Activated CD8-positive, alpha-beta memory T cell treated with anti-CD3 and anti-CD28 coated beads, Interleukin-2, amount 50 U/mL, for 24 hours (primary cell): ENCODE measurements around the gene NOTUM.
"Not testable (repeated sequence)": the region's sequence is repeated elsewhere in the genome, so short reads cannot be mapped to it uniquely, and the experiment has no call there.

ENCODE experiments used
- DNase-seq: peaks from one replicate; pipeline ENCODE4 v3.0.0-alpha.2; 2020; ENCODE audit errors: extremely low read depth

Gene NOTUM

DNA sequence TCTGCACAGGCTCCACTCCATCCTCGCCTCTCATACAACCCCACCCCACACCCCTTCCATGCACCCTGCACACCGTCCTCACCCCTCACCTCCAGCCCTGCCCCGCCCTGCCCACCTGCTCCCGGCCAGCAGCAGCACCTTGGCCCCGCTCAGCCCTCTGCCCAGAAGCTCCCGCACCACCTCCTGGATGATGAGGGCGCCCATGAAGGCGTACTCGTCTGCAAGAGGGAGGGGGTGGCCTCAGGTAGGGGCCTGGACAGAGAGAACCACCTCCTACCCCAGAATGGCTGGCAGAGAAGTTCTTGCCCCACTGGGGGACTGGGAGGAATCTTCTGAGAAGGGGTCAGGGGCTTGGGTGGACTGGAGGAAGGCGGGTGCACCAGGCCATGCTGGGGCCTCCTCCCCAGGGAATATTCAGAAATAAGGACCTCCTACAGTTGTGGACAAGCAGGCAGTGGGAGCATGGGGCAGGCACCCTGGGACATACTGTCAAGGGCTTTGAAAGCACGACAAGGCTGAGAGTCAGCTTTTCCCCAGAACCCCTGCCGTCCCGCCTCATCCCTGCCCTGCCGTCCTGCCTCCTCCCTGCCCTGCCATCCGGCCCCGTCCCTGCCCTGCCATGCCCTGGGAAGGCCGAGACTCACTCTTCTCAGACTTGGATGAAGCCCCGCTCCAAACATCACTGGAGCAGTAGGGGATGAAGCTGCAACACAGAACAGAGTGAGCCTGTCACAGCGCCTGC lies 3.1 kb downstream of the NOTUM start:
- no peak for DNase-seq

DNA sequence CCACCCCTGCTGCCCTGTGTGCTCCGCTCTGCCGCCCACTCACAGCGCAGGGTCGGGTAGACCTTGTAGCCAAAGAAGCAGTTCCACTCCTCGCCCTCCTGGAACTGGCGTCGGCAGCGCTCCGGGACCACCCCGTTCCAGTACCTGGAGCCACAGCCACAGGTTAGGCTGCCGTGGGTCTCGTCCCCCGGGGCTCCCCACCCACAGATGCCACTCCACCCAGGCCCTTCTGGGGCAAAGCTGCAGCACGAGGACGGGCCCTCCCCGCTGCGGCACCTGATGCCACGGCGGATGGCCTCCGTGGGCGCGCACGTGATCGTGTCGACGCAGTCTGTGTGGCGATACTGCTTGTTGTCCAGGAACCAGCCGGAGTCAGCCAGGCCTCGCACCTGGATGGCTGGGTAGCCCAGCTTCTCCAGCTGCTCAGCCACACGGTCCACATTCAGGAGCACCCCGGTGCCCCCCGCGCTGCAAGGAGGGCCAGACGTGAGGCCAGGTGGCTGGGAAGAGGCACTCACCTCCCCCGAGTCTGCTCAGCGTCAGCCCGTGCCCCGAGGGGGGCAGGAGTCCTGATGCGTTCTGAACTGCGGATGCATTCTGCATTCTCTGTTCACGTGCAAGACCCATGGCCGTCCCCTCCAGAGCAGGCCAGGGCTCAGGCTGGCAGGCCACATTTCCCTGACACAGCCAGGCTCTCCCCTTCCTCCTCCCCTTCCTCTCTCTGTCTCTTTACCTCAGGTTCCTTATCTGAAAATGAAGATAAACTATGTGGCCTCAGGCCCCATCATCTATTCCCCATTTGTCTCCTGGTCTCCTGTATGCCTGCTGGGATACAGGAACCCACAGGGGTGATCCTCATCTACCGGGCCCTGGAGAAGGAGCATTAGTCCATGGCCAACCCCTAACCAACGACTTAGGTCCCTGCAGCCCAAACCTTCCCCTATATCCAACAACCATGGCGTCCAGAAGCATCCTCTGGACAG lies 4.1 kb downstream of the NOTUM start:
- DNase-seq: no peak

DNA sequence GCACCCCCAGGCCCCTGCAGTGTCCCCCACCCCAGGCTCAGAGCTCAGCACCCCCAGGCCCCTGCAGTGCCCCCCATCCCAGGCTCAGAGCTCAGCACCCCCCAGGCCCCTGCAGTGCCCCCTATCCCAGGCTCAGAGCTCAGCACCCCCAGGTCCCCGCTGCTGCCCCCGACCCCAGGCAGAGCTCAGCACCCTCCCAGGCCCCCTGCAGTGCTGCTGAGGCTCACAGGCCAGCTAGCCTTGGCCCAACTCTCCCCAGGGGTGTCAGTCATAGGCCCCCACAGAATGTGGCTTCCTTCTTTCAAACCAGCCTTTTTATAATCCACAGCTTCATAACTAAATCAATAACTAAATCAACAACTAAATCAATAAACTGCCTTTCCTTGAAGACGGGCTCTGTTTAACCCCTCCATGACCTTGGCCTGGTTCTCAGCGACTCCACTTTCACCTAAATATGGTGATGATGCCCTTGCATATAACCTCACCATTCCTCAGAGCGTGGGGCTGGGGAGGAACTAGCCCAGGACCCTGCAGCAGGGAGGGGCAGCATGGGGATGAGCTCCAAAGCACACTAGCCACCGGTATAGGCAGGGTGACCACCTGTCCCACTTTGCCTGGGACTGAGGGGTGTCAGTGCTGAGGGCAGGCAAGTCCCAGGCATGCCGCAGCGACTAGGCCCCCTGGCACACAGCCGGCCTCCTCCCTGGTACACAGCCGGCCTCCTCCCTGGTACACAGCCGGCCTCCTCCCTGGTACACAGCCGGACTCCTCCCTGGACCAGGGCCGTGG lies 5.0 kb downstream of the NOTUM start:
- DNase-seq: no peak

DNA sequence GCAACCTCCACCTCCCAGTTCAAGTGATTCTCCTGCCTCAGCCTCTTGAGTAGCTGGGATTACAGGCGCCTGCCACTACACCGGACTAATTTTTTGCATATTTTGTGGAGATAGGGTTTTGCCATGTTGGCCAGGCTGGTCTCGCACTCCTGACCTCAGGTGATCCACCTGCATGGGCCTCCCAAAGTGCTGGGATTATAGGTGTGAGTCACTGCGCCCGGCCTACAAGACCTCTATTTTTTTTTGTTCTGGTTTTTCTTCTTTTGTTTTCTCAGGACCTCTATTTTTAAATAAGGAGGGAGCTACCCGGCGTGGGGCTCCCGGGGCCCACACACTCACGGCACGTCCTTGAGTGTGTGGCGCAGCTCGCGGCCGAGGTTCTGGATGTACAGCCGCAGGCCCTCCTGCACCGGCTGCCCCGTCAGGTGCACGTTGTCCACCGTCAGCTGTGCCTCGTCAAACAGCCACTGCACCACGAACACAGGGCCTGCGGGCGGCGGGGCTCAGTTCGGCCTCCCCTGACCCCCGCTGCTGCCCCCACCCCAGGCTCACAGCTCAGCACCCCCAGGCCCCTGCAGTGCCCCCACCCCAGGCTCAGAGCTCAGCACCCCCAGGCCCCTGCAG lies 5.8 kb downstream of the NOTUM start:
- DNase-seq: no peak

DNA sequence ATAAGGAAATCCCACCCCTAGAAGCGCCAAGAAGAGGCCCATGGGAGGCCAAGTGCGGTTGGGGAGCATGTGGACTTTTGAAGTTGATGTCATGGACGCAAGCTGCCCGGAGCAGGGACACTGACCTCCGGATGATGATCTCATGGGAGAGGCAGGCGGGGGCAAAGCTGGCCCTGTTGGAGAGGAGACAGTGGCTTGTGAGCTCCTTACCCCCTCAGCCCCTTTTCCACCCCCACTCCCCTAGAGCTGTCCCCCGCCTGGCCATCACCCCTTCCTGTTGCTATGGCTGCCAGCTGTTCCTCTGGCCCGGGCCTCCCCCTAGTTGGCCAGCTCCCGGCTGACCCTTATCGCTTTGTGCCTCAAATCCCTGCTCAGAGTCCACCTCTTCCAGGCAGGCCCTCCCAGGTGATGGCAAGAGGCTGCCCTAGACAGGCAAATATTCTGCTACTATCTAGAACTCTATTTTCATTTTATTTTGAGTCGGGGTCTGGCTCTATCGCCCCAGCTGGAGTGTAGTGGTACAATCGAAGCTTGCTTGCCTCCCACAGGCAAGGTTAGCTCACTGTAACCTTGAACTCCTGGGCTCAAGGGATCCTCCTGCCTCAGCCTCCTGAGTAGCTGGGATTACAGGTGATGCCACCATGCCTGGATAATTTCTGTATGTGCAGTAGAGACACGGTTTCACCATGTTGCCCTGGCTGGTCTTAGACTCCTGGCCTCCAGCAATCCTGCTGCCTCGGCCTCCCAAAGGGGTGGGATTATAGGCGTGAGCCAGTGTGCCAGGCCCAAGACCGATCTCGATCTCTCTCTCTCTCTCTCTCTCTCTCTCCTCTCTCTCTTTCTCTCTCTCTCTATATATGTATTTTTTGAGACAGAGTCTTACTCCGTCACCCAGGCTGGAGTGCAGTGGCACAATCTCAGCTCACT lies 6.6 kb downstream of the NOTUM start:
- no peak for DNase-seq

DNA sequence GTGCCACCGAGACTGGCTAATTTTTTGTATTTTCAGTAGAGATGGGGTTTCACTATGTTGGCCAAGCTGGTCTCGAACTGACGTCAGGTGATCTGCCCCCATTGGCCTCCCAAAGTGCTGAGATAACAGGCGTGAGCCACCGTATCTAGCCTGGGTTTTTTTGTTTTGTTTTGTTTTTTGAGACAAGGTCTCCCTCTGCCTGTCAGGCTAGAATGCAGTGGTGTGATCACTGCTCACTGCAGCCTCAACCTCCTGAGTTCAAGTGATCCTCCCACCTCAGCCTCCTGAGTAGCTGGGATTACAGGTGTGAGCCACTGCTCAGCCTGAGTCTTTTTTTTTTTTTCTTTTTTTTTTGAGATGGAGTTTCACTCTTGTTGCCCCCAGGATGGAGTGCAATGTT lies 7.5 kb downstream of the NOTUM start:
- DNase-seq: not testable (repeated sequence)

DNA sequence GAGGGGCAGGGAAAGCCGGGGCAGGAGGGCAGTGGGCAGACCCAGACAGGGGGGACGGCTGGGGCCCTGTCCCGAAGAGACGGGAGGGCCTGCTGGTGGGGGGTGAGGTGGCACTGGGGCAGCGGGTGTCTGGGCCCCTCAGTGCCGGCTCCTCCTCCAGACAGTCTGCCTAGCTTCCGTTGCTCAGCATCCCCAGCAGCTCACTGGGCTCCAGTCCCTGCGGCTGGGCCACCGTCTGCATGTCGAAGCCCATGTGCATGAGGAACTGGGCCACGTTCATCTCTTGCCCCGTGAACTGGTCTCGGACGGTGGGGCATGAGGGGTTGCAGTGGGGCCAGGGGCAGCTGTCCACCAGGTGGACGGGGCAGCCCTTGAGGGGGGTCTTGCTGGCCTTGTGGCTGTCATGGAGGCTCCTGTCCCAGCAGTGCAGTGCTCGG lies 8.2 kb downstream of the NOTUM start:
- DNase-seq: no peak

DNA sequence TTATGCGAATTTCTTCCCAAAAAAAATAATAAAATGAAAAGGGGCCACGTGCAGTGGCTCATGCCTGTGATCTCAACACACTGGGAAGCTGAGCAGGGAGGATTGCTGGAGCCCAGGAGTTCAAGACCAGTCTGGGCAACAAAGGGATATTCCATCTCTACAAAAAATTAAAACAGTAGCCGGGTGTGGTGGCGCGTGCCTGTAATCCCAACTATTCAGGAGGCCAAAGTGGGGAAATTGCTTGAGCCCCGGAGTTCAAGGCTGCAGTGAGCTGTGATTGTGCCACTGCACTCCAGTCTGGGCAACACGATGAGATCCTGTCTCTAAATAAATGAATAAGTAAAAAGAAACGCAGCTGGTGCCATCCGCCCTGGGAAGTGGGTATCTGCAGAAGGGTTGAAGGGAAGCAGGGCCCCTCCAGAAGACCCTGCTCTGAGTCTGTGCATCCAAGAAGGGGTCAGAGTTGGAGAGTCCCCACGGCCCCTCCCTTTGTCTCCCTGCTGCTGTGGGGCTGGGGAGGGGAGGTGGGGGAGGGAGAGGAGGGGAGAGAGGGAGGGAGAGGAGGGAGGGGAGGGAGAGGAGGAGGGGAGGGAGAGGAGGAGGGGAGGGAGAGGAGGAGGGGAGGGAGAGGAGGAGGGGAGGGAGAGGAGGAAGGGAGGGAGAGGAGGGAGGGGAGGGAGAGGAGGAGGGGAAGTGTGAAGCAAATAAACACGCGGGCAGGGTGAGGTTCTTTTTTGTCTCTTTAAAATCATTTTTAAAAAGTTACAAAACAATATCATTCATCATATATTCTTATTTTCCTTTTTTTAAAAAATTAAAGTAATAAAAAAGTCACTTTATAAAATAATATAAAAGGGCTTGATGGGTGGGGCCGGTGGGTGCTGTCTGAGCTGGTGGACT lies 9.0 kb downstream of the NOTUM start:
- no peak for DNase-seq

DNA sequence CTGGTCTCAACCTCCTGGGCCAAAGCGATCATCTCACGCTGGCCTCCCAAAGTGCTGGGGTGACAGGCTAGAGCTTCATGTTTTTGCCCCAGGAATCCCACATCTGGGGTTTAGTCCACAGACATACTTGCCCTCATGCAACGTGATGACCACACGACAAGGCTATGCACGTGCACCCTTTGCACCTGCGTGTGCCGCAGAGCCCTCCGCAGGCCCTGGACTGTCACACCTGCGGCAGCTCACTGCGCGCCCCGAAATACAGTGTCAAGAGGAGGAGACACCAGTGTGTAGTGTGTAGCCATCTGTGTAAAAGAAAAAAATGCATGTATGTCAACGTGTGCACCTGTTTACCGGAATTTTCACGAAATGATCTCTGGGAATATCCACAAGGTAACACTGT lies 10.5 kb downstream of the NOTUM start:
- DNase-seq: no peak

DNA sequence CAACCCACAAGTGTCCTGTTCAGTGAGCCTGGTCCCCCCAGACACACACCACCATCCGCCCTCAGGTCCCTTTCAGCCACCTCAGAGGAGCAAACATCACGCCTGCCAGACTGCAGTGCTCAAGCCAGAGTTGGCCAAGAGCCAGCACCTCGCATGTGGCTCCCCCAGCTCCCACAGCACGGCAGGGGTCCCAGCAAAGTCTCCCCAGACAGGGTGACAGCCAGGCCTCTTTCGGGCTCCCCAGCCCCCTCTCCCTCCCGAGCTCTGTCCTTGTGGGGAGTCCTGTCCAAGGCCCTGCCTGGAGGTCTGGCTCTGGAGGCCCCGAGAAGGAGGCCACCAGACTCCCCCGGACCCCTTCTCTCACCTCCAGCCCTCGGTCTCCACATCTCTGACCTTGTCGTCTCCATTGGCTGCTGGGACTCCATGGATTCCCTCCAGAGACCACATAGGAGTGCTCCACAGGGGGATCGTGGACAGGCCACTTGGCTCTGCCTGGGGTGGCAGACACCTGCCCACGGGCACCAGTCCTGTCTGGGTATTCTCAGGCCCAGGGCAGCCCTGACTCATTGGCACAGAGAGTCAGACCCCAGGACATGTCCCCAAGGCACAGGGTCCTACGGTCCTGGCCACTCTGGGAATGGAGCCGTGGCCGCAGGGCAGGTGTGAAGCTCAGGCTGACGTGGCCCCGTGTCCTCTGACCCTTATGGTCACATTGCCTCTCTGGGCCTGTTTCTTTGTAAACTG lies 12.2 kb downstream of the NOTUM start:
- no peak for DNase-seq

DNA sequence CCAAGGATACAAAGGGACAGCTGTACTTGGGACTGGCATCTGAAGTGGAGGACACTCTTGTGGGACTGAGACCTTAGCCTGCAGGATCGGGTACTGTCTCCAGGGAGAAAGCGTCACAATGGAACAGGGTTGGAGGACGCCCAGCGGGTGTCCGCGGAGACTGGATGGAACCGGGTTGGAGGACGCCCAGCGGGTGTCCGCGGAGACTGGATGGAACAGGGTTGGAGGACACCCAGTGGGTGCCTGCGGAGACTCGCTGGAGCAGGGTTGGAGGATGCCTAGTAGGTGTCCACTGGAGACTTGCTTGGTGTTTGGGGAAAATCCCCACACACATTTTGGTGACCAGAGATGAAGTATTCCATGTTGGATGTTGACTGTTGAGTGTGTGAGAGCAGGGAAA lies 13.8 kb downstream of the NOTUM start, which contains the start of gene MYADML2:
Gene MYADML2 (minus strand): TSS at position 45 of the 400 bp plus-strand sequence. CDS start 5,492 bp downstream, outside the sequence.
- no peak for DNase-seq

DNA sequence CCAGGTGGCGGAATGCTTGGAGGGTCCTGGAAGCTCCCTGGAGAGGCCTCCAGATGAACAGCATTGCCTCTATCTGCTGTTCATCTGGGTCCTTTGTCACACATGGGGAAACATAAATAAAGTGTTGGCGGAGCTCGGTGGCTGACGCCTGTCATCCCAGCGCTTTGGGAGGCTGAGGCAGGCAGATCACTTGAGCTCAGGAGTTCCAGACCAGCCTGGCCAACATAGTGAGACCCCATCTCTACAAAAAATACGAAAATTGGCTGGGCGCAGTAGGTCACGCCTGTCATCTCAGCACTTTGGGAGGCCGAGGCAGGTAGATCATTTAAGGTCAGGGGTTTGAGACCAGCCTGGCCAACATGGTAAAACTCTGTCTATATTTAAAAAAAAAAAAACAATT lies 16.1 kb downstream of the NOTUM start:
- DNase-seq: no peak

DNA sequence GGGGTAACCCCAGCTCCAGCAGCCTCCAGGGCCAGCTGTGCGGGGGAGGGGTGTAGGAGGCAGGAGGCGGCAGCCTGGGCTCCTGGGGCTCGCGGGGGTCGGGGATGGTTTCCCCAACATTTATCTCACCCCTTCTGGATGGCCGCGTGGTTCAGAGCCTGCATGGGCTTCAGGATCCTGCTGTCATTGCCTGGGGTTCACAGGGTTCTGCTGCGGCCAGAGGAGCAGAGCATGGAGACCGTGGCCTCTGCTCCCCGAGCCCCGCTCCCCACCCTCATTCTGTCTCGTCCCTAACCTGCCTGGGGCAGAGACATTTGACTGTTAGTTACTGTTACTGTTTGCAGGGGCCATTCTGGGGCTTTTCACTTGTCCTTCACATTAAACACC lies 18.8 kb downstream of the NOTUM start:
- DNase-seq: no peak

DNA sequence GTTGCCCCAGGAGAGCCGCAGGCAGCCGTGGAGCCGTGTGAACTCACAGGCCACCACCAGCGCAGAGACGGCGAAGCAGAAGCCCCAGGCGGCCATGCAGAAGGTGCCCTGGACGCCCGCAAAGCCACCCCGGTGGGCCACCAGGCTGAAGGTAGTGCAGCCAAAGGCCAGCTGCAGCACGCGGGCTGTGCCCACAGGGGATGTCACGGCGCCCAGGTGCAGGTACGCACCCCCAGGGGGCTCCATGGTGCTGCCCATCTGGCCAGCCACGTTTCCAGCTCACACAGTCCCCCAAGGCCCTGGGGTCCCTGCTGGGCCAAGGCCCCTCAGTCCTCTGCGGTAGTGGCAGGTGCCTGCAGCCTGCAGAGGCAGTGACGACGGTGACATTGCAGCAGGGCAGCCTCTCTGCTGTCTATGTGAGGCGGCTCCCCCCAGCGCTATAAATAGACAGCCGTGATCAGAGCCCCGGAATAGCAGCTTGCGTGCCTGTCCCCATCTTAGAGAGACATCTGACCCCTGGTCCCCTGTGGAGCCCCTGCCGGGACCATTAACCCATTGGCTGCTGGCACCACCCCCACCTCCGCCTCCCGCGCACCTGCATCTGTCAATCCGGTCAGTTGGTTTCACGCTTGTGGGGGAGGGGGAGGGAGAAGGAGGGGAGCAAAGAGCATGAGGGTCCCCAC lies 19.4 kb downstream of the NOTUM start:
- DNase-seq: no peak

DNA sequence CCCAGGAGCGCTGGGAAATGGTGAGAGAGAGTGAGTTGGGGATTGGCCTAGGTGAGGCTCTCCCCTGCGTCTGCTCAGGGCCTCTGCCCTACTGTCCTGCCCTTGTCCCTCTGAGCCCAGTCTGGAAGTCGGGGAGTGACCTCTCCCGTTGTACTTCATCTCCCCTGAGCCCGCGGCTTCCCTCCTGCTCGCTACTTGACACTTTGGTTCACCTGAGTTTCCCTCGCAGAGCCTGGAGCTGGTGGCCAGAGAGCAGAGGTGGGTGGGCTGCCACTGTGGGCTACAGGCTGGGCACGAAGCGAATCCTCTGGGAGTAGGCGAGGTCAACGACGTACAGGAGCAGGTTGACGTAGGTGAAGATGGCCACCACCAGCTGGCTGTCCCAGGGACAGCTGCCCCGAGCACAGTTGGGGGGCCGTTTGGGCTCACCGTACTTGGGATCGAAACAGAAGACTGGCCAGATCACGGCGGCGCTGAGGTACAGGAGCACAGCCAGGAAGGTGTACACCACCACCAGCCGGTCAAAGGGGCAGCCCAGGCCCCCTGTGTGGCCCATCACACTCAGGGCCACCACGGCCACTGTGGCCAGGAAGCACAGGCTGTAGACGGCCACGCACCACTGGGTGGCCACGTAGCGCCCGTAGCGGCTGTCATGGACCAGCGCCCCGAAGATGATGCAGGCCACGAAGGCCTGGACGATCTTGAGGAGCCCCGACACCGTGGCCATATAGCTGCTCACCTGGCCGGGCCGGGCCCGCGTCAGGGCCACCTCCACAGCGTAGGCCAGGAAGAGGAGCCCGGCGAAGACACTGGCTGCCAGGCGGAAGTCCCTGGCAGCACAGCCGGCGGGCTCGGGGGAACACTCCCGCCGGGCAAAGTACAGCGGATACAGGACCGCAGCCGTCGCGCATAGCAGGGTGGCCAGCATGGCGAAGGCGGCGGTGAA lies 20.2 kb downstream of the NOTUM start:
- DNase-seq: no peak

DNA sequence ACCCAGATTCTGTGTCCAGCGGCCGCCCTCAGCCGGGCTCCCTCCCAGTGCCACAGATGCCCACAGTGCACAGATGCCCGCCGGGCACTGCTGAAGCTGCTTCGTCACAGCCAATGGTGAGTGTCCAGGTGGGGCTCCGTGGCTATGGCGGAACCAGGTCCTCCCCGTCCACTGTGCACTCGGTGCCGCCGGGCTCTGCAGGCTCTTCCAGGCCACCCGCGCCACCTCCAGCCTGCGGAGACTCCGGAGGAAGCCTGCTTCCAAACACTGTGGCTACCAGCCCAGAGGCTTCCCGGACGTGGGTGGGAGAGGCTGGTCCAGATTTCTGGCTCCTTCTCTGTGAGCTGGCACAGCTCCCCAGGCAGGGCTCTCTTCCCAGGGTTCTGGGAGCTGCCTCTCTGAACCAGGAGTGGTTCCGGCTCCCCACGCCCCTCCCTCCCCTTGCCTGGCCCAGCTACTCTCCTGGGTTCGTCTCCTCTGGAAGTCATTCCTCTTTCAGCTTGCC lies 21.1 kb downstream of the NOTUM start:
- DNase-seq: no peak

DNA sequence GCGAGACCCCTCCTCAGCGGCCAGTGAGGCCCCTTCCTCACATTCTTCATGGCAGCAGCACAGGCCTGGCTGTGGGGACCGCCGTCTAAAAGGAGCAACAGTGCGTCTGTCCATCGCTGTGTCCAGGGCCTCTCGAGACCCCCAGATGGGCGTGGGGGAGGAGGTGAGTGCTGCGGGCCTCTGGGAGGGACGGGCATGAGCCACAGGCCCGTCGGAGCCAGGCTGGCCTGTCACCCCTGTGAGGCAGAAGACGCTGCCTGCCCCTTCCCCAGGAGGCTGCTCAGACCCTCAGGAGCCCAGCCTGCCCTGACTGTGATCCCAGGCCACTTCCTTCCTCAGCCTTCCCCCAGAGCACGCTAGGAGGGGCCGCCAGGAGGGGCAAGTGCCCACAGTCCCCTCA lies 21.8 kb downstream of the NOTUM start:
- DNase-seq: no peak
